Activated CD8-positive, alpha-beta memory T cell treated with anti-CD3 and anti-CD28 coated beads, Interleukin-2, amount 10 ng/mL, durations not matched to agents 7 days and 5 days (primary cell): ENCODE results near the gene CRYBA2. TPM values are rescaled to one million over a fixed set of nuclear protein-coding genes. Genes with fewer than 3 reads are reported as not detected.
A peak's percentile ranks its signal among the peaks of the same experiment; 100 is the strongest.

Experiments
- ATAC-seq: fragments of 150-1000 bp; cut with Tn5 transposase; one replicate; pipeline ENCODE4 v1.10.0; 2021; ENCODE audit warnings: moderate library complexity
- CTCF ChIA-PET: fragments of 350-600 bp; sonication (Branson Sonifier 250); formaldehyde crosslinking; loops from one replicate; lab custom pipeline; 2021; ENCODE audit warnings: antibody characterized with exemption; lab: Charles Lee
- DNase-seq: peaks from one replicate; pipeline ENCODE4 v3.0.0-alpha.2; 2020
- H3K27ac Mint-ChIP-seq: one replicate; pipeline ENCODE4 v1.8.0; 2021; ENCODE audit warnings: mild to moderate bottlenecking, mixed read lengths
- H3K27me3 Mint-ChIP-seq: one replicate; pipeline ENCODE4 v1.8.0; 2021; ENCODE audit warnings: mixed read lengths
- H3K36me3 Mint-ChIP-seq: one replicate; pipeline ENCODE4 v1.8.0; 2021; ENCODE audit warnings: mild to moderate bottlenecking, mixed read lengths
- H3K4me1 Mint-ChIP-seq: one replicate; pipeline ENCODE4 v1.8.0; 2021; ENCODE audit warnings: mixed read lengths
- H3K4me3 Mint-ChIP-seq: one replicate; pipeline ENCODE4 v1.8.0; 2021; ENCODE audit warnings: mild to moderate bottlenecking, moderate library complexity, mixed read lengths
- H3K9me3 Mint-ChIP-seq: one replicate; pipeline ENCODE4 v1.8.0; 2022; ENCODE audit warnings: low read depth, mixed read lengths
- total RNA-seq, 2 experiments: library from RNA; stranded (reverse); gene quantifications; one replicate each; pipeline ENCODE4 v1.2.3, GENCODE V29; 2021

The CRYBA2 gene
- total RNA-seq, 2 experiments from 2014 or later: not detected

DNA sequence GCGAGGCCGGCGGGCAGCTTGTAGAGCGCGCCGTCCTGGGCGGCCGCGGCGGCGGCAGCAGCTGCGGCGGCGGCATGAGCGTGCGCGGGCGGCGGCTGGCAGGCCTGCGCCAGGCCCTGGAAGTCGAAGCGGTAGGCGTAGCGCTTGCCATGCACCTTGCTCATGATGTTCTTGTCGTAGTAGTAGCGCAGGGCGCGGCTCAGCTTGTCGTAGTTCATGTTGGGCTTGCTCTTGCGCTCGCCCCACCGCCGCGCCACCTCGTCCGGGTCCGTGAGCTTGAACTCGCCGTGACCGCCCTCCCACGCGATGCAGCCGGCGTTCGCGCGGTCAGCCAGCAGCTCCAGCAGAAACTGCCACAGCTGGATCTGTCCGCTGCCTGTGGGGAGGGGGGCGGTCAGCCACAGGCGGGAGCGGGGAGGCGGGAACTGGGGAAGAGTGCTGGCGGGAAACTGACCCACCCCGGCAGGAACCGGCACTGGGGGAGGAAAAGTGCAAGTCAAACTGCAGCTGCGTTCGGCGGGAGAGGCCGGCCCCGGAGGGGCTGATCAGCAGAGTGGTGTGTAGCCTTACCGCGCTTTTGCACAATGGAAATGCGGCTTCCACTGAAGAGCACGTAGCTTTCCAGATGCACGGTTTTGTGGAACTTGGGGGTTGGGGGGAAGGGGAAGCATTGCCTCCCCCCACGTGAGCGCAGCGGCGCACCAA lies 11.2 kb downstream of the CRYBA2 start:
- DNase-seq (no peak), ATAC-seq (no peak)
- Mint-ChIP-seq H3K4me3 (no peak overlapping the region), H3K4me1 (peaks cover 10% of the 10 kb centered on the region), H3K27ac (no peak overlapping the region), H3K36me3 (no peaks in the 10 kb centered on the region), H3K27me3 (peaks cover 82% of the 10 kb centered on the region), H3K9me3 (no peaks in the 10 kb centered on the region)
- CTCF ChIA-PET: interaction anchor here (0.5 to 7.1 kb wide), 14 partner anchors 12 to 210 kb away, joined by 3 to 74 read pairs (median 4); partner anchors contain the start of genes CDK5R2 and CRYBA2

DNA sequence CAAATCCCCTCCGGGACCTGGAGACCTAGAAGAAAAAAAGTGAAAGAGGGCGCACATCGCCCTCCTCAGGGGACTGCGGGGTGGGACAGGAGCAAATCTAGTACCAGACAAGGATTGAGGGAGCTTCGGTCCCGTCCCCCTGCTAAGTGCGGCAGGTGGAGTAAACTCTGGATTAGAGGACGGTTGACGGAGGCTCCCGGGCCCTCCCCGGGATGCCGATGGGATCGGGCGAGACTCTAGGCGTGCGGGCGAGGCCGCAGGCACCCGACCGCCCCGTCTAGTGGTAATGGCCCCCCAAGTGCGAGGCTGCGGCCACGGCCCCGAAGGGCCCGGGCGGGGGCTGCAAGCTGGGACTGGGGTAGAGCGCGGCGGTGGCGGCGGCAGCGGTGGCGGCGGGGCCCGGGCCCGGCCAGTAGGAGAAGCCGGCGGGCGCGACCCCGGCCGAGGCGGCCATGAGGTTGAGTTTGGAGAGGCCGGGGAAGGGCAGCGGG lies 11.8 kb downstream of the CRYBA2 start:
- H3K27me3 Mint-ChIP-seq: peaks cover 82% of the 10 kb centered on the region
- CTCF ChIA-PET: interaction anchor here (0.6 to 7.1 kb wide), 12 partner anchors 13 to 314 kb away, joined by 3 to 74 read pairs (median 10); partner anchors contain the start of gene CRYBA2
- no peaks in the 10 kb centered on the region for H3K36me3 Mint-ChIP-seq
- peak overlapping the region; percentile 10 for H3K4me3 Mint-ChIP-seq
- peak overlapping the region; percentile 20 for H3K27ac Mint-ChIP-seq
- H3K4me1 Mint-ChIP-seq: peaks cover 10% of the 10 kb centered on the region
- no peak for DNase-seq
- no peaks in the 10 kb centered on the region for H3K9me3 Mint-ChIP-seq
- no peak for ATAC-seq

DNA sequence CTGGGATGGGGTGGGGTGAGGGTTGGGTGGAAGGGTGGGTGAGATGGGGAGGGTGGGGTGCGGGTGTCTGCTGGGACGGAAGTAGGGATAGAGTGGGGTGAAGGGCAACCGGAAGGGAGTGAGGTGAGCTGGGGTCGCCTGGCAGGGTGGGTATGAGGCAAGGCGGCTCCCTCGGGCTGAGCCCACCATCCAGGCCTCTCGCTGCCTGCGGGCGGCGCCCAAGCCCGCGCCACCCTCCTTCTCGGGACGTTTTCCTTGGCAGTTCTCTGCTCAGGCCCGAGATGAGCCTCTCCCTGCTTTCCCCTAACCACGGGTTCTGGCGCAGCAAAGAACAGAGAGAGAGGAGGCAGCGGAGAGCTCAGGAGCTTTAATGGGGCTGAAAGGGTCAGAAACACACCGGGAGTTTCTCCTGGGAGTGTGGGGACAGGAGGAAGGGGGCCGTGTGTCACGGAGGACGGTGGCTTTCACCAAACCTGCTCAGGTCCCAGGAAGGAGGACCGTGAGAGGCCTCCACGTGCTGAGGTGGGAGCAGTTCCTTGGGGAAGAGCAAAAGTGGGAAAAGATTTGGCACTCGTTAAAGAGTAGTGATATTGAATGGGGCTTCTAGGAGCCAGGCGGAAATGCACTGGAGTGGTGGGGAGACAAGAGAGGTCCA lies 12.4 kb downstream of the CRYBA2 start:
- Mint-ChIP-seq H3K27me3 (peaks cover 81% of the 10 kb centered on the region), H3K4me1 (peaks cover 10% of the 10 kb centered on the region), H3K36me3 (no peaks in the 10 kb centered on the region), H3K4me3 (peak overlapping the region; percentile 10), H3K27ac (peak overlapping the region; percentile 42), H3K9me3 (no peaks in the 10 kb centered on the region)
- ATAC-seq (no peak), DNase-seq (no peak)
- CTCF ChIA-PET: interaction anchor here (0.6 to 7.1 kb wide), 52 partner anchors 7 to 570 kb away, joined by 3 to 74 read pairs (median 4); partner anchors contain the start of genes CDK5R2, CFAP65, CRYBA2 and DNAJB2

DNA sequence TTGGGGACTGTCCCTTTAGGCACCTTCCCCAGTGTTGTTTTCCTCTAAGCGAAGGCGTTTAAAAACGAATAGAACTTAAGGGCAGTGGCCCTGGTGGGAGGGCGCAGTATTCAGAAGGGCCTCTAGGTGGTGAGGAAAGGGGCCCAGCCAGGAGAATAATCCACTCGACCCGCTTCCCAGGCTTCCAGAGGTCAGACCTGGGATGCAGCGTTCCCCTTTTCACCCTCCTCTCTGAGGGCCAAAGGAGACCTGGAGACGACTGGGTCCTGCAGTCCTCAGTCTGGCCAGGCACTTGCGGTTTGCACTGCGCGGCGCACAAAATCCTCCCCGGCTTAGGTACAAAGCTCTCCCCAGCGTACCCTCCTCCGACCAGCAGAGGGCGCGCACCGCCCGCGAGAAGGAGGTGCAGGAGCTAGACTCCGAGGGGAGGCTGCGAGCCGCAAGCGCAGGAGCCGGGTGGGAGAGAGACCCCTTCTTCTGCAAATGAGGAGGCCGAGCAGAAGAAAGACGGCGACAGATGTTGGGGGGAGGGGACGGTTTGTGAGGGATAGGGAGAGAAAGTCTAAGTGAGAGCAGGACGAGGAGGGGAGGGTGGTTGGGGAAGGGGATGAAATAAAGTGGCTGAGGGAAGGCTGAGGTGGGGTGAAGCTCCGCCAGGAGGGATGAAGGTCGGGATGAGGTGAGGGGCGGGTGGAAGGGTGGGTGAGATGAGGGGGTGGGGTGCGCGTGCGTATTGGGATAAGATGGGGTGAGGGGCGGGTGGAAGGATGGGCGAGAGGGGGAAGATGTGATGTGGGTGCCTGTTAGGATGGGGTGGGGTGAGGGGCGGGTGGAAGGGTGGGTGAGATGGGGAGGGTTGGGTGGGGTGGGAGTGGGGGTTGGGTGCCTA lies 13.1 kb downstream of the CRYBA2 start:
- H3K9me3 Mint-ChIP-seq: no peaks in the 10 kb centered on the region
- peaks cover 10% of the 10 kb centered on the region for H3K4me1 Mint-ChIP-seq
- ATAC-seq (peak; percentile 94), DNase-seq (peak; percentile 87)
- peaks cover 83% of the 10 kb centered on the region for H3K27me3 Mint-ChIP-seq
- H3K36me3 Mint-ChIP-seq: no peaks in the 10 kb centered on the region
- no peak overlapping the region for H3K4me3 Mint-ChIP-seq
- H3K27ac Mint-ChIP-seq: no peak overlapping the region
- CTCF ChIA-PET: interaction anchor here (0.6 to 7.1 kb wide), 61 partner anchors 8 to 571 kb away, joined by 3 to 74 read pairs (median 4); partner anchors contain the start of genes CDK5R2, CFAP65, CRYBA2 and DNAJB2

DNA sequence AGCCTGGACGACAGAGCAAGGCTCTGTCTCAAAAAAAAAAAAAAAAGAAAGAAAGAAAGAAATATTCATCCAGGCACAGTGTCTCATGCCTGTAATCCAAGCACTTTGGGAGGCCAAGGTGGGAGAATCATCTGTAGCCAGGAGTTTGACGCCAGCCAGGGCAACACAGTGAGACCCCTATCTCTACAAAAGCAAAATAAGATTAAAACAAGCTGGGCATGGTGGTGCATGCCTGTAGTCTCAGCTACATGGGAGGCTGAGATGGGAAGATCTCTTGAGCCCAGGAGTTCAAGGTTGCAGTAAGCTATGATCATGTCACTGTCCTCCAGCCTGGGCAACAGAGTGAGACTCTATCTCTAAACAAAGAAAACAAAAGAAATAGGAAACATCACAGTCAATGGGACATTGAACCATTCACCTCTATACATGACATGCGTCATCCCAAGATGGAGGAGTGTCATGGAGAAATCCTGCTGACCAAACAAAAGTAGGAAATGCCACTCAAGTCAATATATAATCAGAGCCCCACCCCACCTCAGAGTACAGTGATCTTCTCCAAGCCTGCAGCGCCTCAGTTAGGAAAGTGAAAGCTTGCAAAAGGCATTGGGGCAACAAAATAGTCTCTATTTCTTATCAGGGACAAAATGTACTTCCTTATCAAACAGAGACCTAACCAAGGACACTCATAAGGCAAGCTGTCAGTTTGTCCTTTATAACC lies 18.0 kb downstream of the CRYBA2 start:
- DNase-seq: no peak
- Mint-ChIP-seq H3K27me3 (peaks cover 73% of the 10 kb centered on the region), H3K9me3 (no peaks in the 10 kb centered on the region), H3K27ac (no peak overlapping the region), H3K4me1 (peaks cover 2% of the 10 kb centered on the region), H3K4me3 (no peak overlapping the region), H3K36me3 (no peaks in the 10 kb centered on the region)
- CTCF ChIA-PET: interaction anchor here (0.6 to 1.6 kb wide), 6 partner anchors 9 to 122 kb away, joined by 3 to 5 read pairs (median 4); partner anchors contain the start of gene FEV
- no peak for ATAC-seq

DNA sequence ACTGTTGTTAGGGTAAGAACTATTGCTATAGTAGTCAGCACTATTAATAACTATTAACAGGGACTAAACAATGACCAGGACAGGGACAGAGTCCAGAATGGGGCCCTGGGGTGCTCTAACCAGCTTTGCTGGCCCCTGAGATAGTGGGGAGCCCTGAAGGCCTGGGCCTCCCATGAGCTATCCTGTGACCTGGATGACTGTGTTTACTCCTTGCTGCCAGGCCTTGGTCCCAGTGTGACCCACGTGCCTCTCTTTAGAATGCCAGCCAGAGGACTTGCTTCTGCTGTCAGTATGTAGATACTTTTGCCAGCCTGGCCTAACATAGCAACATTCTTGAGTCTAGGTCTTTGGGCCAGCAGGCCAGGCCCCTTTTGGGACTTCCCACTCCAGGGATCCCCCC lies 22.3 kb downstream of the CRYBA2 start:
- no peak for ATAC-seq
- H3K4me3 Mint-ChIP-seq: no peak overlapping the region
- no peaks in the 10 kb centered on the region for H3K36me3 Mint-ChIP-seq
- H3K27ac Mint-ChIP-seq: no peak overlapping the region
- no peaks in the 10 kb centered on the region for H3K4me1 Mint-ChIP-seq
- H3K9me3 Mint-ChIP-seq: no peaks in the 10 kb centered on the region
- no peak for DNase-seq
- CTCF ChIA-PET: interaction anchor here (1.2 kb wide), 1 partner anchor 9 kb away, joined by 7 read pairs; no protein-coding TSS in a partner anchor
- peaks cover 58% of the 10 kb centered on the region for H3K27me3 Mint-ChIP-seq

DNA sequence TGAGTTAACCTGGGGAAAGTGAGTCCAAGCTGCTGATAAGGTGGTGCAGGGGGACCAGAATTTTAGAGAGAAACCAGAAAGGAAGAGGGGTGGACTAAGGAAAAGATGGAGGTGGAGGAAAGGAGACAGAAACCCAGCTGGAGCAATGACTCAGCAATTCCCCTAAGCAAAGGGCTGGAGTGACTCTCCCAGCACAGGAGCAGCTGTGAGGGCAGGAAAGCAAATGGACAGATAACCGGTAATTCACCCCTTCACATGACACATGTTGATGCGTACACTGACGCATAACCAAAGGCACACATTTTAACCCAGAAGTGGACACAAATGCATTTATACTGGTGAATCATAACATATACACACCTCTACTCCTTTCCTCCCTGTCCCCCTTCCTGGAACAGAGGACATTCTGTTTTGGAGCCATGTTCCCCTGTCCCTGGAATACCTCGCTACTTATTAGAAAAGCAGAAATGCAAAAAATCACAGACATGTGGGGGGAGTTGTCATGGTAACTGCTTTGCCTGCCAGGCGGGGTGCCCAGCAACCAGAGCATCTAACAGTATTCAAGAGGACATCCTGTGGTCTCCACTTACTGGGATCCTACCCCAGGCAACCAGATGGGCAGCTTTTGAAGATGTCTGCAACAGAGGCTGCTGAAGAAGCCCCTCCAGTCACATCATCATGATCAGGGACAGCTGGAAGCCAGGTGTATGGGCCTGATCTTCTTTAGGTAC lies 29.0 kb downstream of the CRYBA2 start:
- CTCF ChIA-PET: interaction anchor here (1.1 to 1.9 kb wide), 4 partner anchors 12 to 94 kb away, joined by 3 to 5 read pairs (median 4); no protein-coding TSS in a partner anchor

DNA sequence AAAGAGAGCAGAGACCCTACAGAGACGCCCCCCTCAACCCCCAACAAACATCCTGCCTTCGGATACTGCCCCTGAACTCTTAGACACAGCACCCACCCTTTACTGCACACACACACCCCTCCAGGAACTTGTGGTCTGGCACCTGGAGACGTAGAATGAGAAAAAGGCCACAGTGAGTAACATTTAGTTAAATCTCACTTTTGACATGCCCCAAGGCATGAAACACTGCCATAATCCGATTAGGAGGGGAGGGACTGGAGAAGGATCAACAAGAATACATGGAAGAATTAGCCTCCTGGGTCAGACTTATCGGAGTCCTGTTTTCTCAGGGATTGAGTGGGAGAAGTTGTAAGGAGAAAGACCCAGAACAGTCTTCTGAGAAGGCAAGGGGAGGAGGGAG lies 29.6 kb downstream of the CRYBA2 start:
- no peak for ATAC-seq
- Mint-ChIP-seq H3K4me3 (no peak overlapping the region), H3K9me3 (no peaks in the 10 kb centered on the region), H3K27me3 (peaks cover 66% of the 10 kb centered on the region), H3K4me1 (peaks cover 12% of the 10 kb centered on the region), H3K27ac (no peak overlapping the region), H3K36me3 (peaks cover 4% of the 10 kb centered on the region)
- no peak for DNase-seq
- CTCF ChIA-PET: interaction anchor here (1.1 to 2.1 kb wide), 2 partner anchors 17 to 65 kb away, joined by 4 to 6 read pairs; no protein-coding TSS in a partner anchor

More for the DNA sequence above, 29.0 kb downstream of the CRYBA2 start:
- H3K27ac Mint-ChIP-seq: no peak overlapping the region
- peaks cover 4% of the 10 kb centered on the region for H3K36me3 Mint-ChIP-seq
- no peaks in the 10 kb centered on the region for H3K9me3 Mint-ChIP-seq
- ATAC-seq (no peak), DNase-seq (no peak)
- peaks cover 63% of the 10 kb centered on the region for H3K27me3 Mint-ChIP-seq
- no peak overlapping the region for H3K4me3 Mint-ChIP-seq
- H3K4me1 Mint-ChIP-seq: peaks cover 9% of the 10 kb centered on the region

DNA sequence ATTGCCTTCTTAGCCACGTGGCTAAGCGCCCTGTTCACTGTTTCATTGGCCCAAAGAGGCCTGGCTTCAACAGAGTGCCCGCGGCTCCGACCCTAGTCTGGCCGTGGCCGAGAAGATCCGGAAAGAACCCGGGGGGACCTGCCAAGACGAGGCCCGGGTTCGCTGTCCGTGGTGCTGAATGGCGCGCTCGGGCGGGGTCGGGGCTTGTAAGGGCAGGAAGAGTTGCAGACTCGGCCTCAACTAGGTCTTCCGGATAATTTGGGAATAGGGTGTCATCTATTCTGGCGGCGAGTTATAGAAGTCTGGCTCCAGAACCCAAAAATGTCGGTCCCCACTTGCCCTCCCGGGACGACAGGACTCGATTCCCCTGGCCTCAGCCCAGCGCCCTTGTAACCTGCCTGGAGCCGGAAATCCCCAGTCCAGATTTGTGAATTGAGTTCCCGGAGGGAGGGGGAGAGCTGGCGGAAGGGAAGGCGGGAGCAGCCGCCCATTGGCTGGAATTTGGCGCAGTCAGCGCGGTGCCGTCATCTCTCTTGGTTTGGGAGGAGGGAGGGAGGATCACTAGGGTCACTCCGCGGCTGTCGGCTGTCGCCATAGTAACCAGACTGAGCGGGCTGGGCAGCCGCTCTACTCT lies 30.2 kb downstream of the CRYBA2 start:
- H3K27me3 Mint-ChIP-seq: peaks cover 70% of the 10 kb centered on the region
- peaks cover 4% of the 10 kb centered on the region for H3K36me3 Mint-ChIP-seq
- H3K9me3 Mint-ChIP-seq: no peaks in the 10 kb centered on the region
- H3K27ac Mint-ChIP-seq: no peak overlapping the region
- no peak for ATAC-seq
- peak; percentile 72 for DNase-seq
- no peak overlapping the region for H3K4me3 Mint-ChIP-seq
- peaks cover 12% of the 10 kb centered on the region for H3K4me1 Mint-ChIP-seq
- CTCF ChIA-PET: interaction anchor here (1.1 to 2.1 kb wide), 2 partner anchors 17 to 64 kb away, joined by 4 to 6 read pairs; no protein-coding TSS in a partner anchor

DNA sequence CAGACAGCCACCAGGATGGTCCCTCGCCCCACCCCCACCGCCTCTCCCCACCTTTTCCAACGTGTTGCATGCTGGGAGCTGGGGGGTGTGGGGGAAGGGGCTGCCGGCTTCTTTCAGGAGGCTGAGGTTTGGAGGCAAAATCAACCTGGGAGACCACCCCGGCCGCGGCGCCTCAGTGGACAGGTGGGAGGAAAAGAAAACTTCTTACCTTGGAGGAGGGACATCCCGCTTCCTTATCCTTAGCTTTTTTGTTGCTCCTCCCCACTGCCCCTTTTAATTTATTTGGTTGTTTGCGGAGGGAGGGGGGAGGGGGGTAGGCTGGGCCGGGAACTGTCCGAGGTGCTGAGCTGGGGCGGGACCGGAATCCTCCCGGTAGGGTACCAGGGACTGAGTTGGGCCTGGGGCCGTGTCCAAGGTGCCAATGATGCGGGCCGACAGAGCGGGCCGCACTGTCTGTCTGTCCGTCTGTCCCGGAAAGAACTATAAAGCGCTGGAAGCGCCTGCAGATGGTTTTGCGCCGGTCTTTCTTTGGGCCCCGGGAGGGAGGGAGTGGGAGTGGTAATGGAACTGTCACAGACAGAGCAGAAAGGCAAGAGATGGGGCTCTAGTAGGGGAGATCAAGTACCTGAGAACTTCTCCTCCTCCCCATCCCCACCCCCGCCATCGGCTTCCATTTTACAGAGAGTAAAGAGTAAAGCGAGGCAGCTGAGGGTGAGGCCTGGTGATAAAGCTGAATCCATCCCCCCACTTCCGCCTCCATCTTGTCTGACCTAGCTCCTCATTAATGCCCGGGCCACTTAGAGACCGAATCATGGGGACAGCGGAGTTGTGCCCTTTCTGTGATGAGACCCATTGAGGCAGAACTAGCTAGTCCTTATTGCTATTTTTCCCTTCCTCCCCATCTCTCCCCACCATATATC lies 31.3 kb downstream of the CRYBA2 start:
- no peak for ATAC-seq
- CTCF ChIA-PET: interaction anchor here (2.1 kb wide), 2 partner anchors 18 to 63 kb away, joined by 6 to 9 read pairs; no protein-coding TSS in a partner anchor
- peaks cover 12% of the 10 kb centered on the region for H3K4me1 Mint-ChIP-seq
- H3K27me3 Mint-ChIP-seq: peaks cover 78% of the 10 kb centered on the region
- H3K9me3 Mint-ChIP-seq: no peaks in the 10 kb centered on the region
- DNase-seq: no peak
- H3K4me3 Mint-ChIP-seq: no peak overlapping the region
- H3K27ac Mint-ChIP-seq: no peak overlapping the region
- peaks cover 4% of the 10 kb centered on the region for H3K36me3 Mint-ChIP-seq
